AG04449 (cell line): ENCODE data around the gene RAC2.

Experiments used
- CTCF ChIA-PET: fragments of 350-600 bp; formaldehyde crosslinking; extraction: SDS; loops from one replicate; lab custom pipeline; 2021; ENCODE audit warnings: antibody characterized with exemption; lab: Yijun Ruan, JAX
- POLR2A ChIA-PET: fragments of 400-600, 350-600 bp; formaldehyde crosslinking; extraction: SDS; loops from one replicate; lab custom pipeline; 2020; ENCODE audit warnings: antibody characterized with exemption, inconsistent platforms; lab: Yijun Ruan, JAX
- DNase-seq: peaks from one replicate; pipeline ENCODE4 v3.0.0-alpha.2; 2010; ENCODE audit warnings: low read depth, low spot score
- H3K4me3 ChIP-seq: 2 replicates; pipeline ENCODE4 v1.5.1; 2011; ENCODE audit warnings: low read depth, mild to moderate bottlenecking, control low read depth, low read length
- CTCF ChIP-seq: IDR thresholded peaks from one replicate; pipeline ENCODE4 v1.5.1; 2011; ENCODE audit warnings: mild to moderate bottlenecking, moderate library complexity, low read length, control low read depth, inconsistent platforms; ENCODE audit not compliant: insufficient read depth; ENCODE audit errors: missing control alignments

The RAC2 gene

DNA sequence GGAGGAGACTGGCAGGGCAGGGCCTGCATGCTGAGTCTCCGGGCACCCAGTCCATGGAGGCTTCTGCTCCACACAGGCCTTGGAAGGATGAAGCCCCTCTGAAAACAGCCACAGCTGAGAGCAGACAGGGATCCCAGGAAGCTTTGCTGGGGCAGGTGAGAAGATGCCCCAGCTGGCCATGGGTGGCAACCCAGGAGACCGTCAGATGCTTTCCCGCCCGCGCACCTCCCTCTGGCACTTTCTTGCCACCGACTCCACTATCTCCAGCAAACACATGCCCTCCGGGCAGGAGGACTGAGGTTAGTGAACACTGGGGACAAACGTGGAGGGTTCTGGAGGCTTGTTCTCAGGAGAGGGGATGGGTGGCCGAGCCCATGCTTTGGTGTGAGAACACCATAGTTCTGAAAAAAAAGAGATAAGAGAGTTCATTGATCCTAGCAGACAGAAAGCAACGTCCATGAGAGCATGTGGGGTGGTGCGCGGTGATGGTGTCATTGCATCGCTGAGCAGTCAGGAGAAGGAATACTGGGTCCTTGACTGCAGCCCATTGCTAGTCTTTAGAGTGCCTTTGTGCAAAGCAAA is 58.3 kb downstream of the RAC2 start:
- ChIA-PET POLR2A (no interaction called here), CTCF (interaction anchor here (0.7 to 6.3 kb wide), 4 partner anchors 8 to 140 kb away, joined by 3 to 72 read pairs (median 8); no protein-coding TSS in a partner anchor)

GRCh38 chr22:37184816-37185541 is 59.1 kb downstream of the RAC2 start:
- no peak for DNase-seq
- ChIA-PET POLR2A (no interaction called here), CTCF (interaction anchor here (2.4 kb wide), 1 partner anchor 13 kb away, joined by 10 read pairs; no protein-coding TSS in a partner anchor)
- H3K4me3 ChIP-seq = no peak overlapping the region
- no peak for TF ChIP-seq CTCF

More for the DNA sequence above, 58.3 kb downstream of the RAC2 start:
- no peak overlapping the region for H3K4me3 ChIP-seq
- no peak for TF ChIP-seq CTCF
- DNase-seq = no peak

- no peak overlapping the region for H3K4me3 ChIP-seq
- CTCF ChIA-PET = interaction anchor here (1.0 to 2.4 kb wide), 4 partner anchors 9 to 19 kb away, joined by 3 to 10 read pairs (median 6); no protein-coding TSS in a partner anchor
- POLR2A ChIA-PET = no interaction called here
- TF ChIP-seq CTCF = no peak
- no peak for DNase-seq
These were observed 59.7 kb downstream of the RAC2 start for GRCh38 chr22:37184380-37184755.

DNA sequence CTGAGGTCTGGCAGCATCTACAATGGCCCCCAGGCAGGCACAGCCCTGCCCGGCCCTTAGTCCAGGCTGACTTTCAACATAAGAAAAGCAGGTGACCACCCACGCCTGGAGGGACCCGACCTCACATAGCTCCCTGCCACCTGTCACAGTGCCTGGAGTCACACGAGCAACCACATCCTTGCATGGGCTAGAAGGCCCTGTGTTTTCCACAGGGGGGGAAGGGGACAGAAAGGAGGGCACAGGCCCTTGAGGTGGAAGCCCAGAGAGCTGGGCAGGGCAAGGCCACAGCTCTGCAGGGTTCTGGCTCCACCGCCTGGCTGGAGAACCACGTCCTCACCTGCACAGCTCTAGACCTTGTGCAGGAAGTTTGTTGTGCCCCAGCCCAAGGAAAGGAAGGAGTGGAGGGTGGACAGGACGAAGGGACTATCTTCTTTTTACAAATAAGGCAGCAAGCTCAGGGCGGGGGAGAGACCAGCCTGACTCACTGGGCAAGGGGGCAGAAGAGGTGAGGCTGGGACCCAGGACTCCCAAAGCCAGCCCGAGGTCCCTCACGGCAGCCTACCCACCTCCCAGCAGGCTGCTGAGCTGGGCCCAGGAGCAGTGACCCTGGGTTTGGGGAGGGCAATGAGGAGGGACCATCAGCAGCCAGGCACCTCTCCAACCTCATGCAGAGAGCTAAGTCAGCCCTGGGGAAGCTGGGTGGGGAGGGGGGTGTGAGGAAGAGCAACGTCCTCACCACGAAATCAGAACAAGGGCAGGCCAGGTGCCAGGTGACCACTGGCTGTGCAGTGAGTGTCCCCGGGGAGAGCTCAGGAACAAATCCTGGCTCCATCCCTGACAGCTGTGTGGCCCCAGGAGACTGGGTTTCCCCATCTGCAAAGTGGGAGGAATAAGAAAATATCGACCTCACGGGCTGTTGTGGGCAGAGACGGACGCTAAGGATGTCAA is 60.4 kb downstream of the RAC2 start:
- no peak overlapping the region for H3K4me3 ChIP-seq
- no peak for TF ChIP-seq CTCF
- ChIA-PET CTCF (interaction anchor here (1.0 to 2.4 kb wide), 4 partner anchors 10 to 18 kb away, joined by 3 to 10 read pairs (median 6); no protein-coding TSS in a partner anchor), POLR2A (no interaction called here)
- no peak for DNase-seq

GRCh38 chr22:37182949-37183245 is 61.2 kb downstream of the RAC2 start:
- ChIA-PET CTCF (interaction anchor here (1.5 to 2.4 kb wide), 3 partner anchors 15 to 17 kb away, joined by 5 to 10 read pairs (median 7); no protein-coding TSS in a partner anchor), POLR2A (no interaction called here)
- DNase-seq = no peak
- no peak for TF ChIP-seq CTCF
- H3K4me3 ChIP-seq = no peak overlapping the region
